H1 (cell line): ENCODE measurements around the gene SLC44A1. TPM values are rescaled to one million over a fixed set of nuclear protein-coding genes. Genes with fewer than 3 reads are reported as not detected.

Source experiments
- ATF2 ChIP-seq: IDR thresholded peaks from 2 replicates; pipeline ENCODE4 v1.6.1; 2012; ENCODE audit warnings: low read length, inconsistent platforms
- BACH1 ChIP-seq: IDR thresholded peaks from 2 replicates; pipeline ENCODE4 v1.6.1; 2012; ENCODE audit warnings: low read length, improper control_type of control experiment
- BRCA1 ChIP-seq: IDR thresholded peaks from 2 replicates; pipeline ENCODE4 v1.6.1; 2012; ENCODE audit warnings: low read depth, low read length, improper control_type of control experiment
- CBX5 ChIP-seq: fragments of 300-800, 300-1000 bp; sonication (generic); IDR thresholded peaks from 2 replicates; pipeline ENCODE4 v1.7.1; 2016; ENCODE audit warnings: antibody characterized with exemption, low read length, low read depth
- CHD2 ChIP-seq: IDR thresholded peaks from 2 replicates; pipeline ENCODE4 v1.6.1; 2012; ENCODE audit warnings: low read length, improper control_type of control experiment
- CTCF ChIP-seq, 3 experiments: IDR thresholded peaks; 1 replicate in 2 of 3; 2 replicates in 1 of 3; pipeline versions ENCODE4 v1.5.1 to v1.6.1; 2011; ENCODE audit warnings: low read length in 3 of 3, mild to moderate bottlenecking in 3 of 3, inconsistent platforms in 2 of 3, low read depth in 1 of 3, moderate library complexity in 1 of 3; ENCODE audit not compliant: insufficient read depth in 1 of 3; ENCODE audit errors: control extremely low read depth in 1 of 3
- EP300 ChIP-seq, 2 experiments: IDR thresholded peaks; 1 replicate in 1 of 2; 2 replicates in 1 of 2; pipeline ENCODE4 v1.6.1; 2011 to 2012; ENCODE audit warnings: low read depth in 2 of 2, low read length in 2 of 2, mild to moderate bottlenecking in 2 of 2, borderline replicate concordance in 1 of 2, inconsistent platforms in 1 of 2, moderate library complexity in 1 of 2
- HDAC6 ChIP-seq: IDR thresholded peaks from one replicate; pipeline ENCODE4 v1.7.1; 2012; ENCODE audit warnings: low read depth, mild to moderate bottlenecking, inconsistent platforms, low read length, moderate library complexity
- KDM4A ChIP-seq: IDR thresholded peaks from one replicate; pipeline ENCODE4 v1.7.1; 2012; ENCODE audit warnings: low read depth, mild to moderate bottlenecking, moderate library complexity, low read length, inconsistent platforms; ENCODE audit not compliant: severe bottlenecking
- MAX ChIP-seq: IDR thresholded peaks from 2 replicates; pipeline ENCODE4 v1.6.1; 2012; ENCODE audit warnings: inconsistent platforms
- POLR2A ChIP-seq, 2 experiments: IDR thresholded peaks; 1 replicate in 1 of 2; 2 replicates in 1 of 2; pipeline ENCODE4 v1.6.1; 2011; ENCODE audit warnings: low read depth in 2 of 2, low read length in 2 of 2, mild to moderate bottlenecking in 2 of 2; ENCODE audit errors: control extremely low read depth in 1 of 2
- RXRA ChIP-seq: IDR thresholded peaks from 2 replicates; pipeline ENCODE4 v1.6.1; 2011; ENCODE audit warnings: low read depth, mild to moderate bottlenecking, low read length, moderate library complexity; ENCODE audit not compliant: insufficient read depth
- SIRT6 ChIP-seq: IDR thresholded peaks from one replicate; pipeline ENCODE4 v1.7.1; 2012; ENCODE audit warnings: low read length, inconsistent platforms
- SP1 ChIP-seq: IDR thresholded peaks from 2 replicates; pipeline ENCODE4 v1.6.1; 2011; ENCODE audit warnings: low read depth, low read length
- SP4 ChIP-seq: IDR thresholded peaks from 2 replicates; pipeline ENCODE4 v1.6.1; 2012; ENCODE audit warnings: low read length, inconsistent platforms
- TAF1 ChIP-seq: IDR thresholded peaks from 2 replicates; pipeline ENCODE4 v1.6.1; 2011; ENCODE audit warnings: mild to moderate bottlenecking, low read depth, low read length
- TCF12 ChIP-seq: IDR thresholded peaks from 2 replicates; pipeline ENCODE4 v1.6.1; 2011; ENCODE audit warnings: low read depth, mild to moderate bottlenecking, low read length
- USF2 ChIP-seq: IDR thresholded peaks from 2 replicates; pipeline ENCODE4 v1.6.1; 2011; ENCODE audit warnings: low read length, improper control_type of control experiment
- YY1 ChIP-seq: IDR thresholded peaks from 2 replicates; pipeline ENCODE4 v1.6.1; 2011; ENCODE audit warnings: low read depth, mild to moderate bottlenecking, low read length
- polyA plus RNA-seq, 7 experiments: library from polyadenylated mRNA; depleted of rRNA in 3 of 7; stranded (reverse) in 5 of 7; unstranded in 2 of 7; fragments of >200 nt in 5 of 7; fragments of 200-250 nt in 2 of 7; gene quantifications; 1 replicate in 5 of 7; 2 replicates in 1 of 7; 4 replicates in 1 of 7; pipeline versions ENCODE4 v1.2.1 to v1.2.3, GENCODE V29; 2011 to 2013; ENCODE audit warnings: missing spikeins in 2 of 7, mixed read lengths in 2 of 7
- total RNA-seq: library from RNA; stranded (reverse); fragmentation: NEBNext Ultra II Directional; extraction: Animal tissue kit (Norgen Biotek cat#: 25700); gene quantifications from 2 replicates; pipeline ENCODE4 v1.2.1, GENCODE V29; 2021

Gene SLC44A1
- total and polyA plus RNA-seq, 2 of the 8 experiments (the other 6 are each of a cell fraction or from before 2014, with no cell fraction given), result 30.5 to 71.2 TPM

- TF ChIP-seq CBX5, result no peak
- no peak for TF ChIP-seq SP1
- TF ChIP-seq SIRT6, result no peak
- peak; percentile 41; the same call in 1 of the 2 replicates for TF ChIP-seq BRCA1
- 0 out of 2 replicates have a peak, but pooled peaks have one; percentile 30 for TF ChIP-seq TCF12
- peak; percentile 59 for TF ChIP-seq TAF1
- 0 out of 2 replicates have a peak, but pooled peaks have one; percentile 35 for TF ChIP-seq SP4
- TF ChIP-seq CTCF (IDR thresholded peaks at IDR 0.05; ENCODE audit: control extremely low read depth in 1 of 3, insufficient read depth in 1 of 3, low read depth in 1 of 3, low read length in 3 of 3), result no peak
- TF ChIP-seq ATF2, result no peak
- 0 out of 2 replicates have a peak, but pooled peaks have one; percentile 30 for TF ChIP-seq RXRA
- TF ChIP-seq EP300 (IDR thresholded peaks at IDR 0.05; ENCODE audit: borderline replicate concordance in 1 of 2, low read depth in 2 of 2, low read length in 2 of 2), result peak in 1 of 2 experiments; percentile 41; a peak in 1 of 3 replicates
- TF ChIP-seq BACH1, result peak; percentile 69
- no peak for TF ChIP-seq HDAC6
- TF ChIP-seq YY1, result peak; percentile 85
- peak; percentile 95 for TF ChIP-seq MAX
- TF ChIP-seq CHD2, result peak; percentile 45; the same call in 1 of the 2 replicates
- no peak for TF ChIP-seq USF2
- no peak for TF ChIP-seq KDM4A
- TF ChIP-seq POLR2A (IDR thresholded peaks at IDR 0.05; ENCODE audit: control extremely low read depth in 1 of 2, low read depth in 2 of 2, low read length in 2 of 2), result no peak; a peak in 1 of 3 replicates
Observed at GRCh38 chr9:105244003-105244733, at the start of gene SLC44A1 (continued).
